ENCODE results near the gene ZNF433. TPM values are rescaled to one million over a fixed set of nuclear protein-coding genes. Genes with fewer than 3 reads are reported as not detected.
A peak's percentile ranks its signal among the peaks of the same experiment; 100 is the strongest.
"Not testable (repeated sequence)": the region's sequence is repeated elsewhere in the genome, so short reads cannot be mapped to it uniquely, and the experiment has no call there.

ZNF433 gene
- total and polyA plus RNA-seq, 10 of the 15 experiments (the other 5 are each of a cell fraction or from before 2014, with no cell fraction given) = 0.79 to 2.9 (median 1.7) TPM

GRCh38 chr19:12077375-12077774, 41.9 kb upstream of the ZNF433 start:
- Histone ChIP-seq H3K9ac (ENCODE audit: control insufficient read depth, insufficient read depth, low read length) (no peak overlapping the region), H3K79me2 (ENCODE audit: control insufficient read depth, insufficient read depth, low read length) (no peaks in the 10 kb centered on the region), H4K20me1 (ENCODE audit: control insufficient read depth, insufficient read depth) (no peaks in the 10 kb centered on the region), H3K4me3 (no peak overlapping the region), H3K4me2 (ENCODE audit: control insufficient read depth, insufficient read depth) (no peak overlapping the region), H3K27ac (ENCODE audit: control insufficient read depth, insufficient read depth) (no peak overlapping the region), H3K27me3 (replicated peaks in 1 of 2; ENCODE audit: control insufficient read depth in 2 of 2, insufficient read depth in 2 of 2, low read length in 1 of 2) (no peaks in the 10 kb centered on the region), H2AFZ (ENCODE audit: control insufficient read depth, low read depth, low read length) (no peak overlapping the region), H3K4me1 (ENCODE audit: control insufficient read depth, insufficient read depth, low read length) (no peaks in the 10 kb centered on the region), H3K36me3 (ENCODE audit: control insufficient read depth in 2 of 2, insufficient read depth in 2 of 2, low read length in 1 of 2) (peaks cover 0 to 6% of the 10 kb centered on the region in 2 experiments; a peak in 2 of 4 replicates), H3K9me3 (replicated peaks; ENCODE audit: control insufficient read depth, insufficient read depth, low read length) (peaks cover 45% of the 10 kb centered on the region)
- TF ChIP-seq ZNF217 (IDR thresholded peaks at IDR 0.05) (no peak), KLF5 (IDR thresholded peaks at IDR 0.05; ENCODE audit: partially characterized antibody) (peak; percentile 44), E2F8 (IDR thresholded peaks at IDR 0.05; ENCODE audit: low read depth, partially characterized antibody) (no peak), CBX5 (IDR thresholded peaks at IDR 0.05; ENCODE audit: low read depth) (peak; percentile 83; the same call in 1 of the 2 replicates)
- CTCF ChIA-PET = no interaction called here
- 81% methylated on average over 3 of the region's 3 CpGs for WGBS (ENCODE audit: insufficient coverage, insufficient replicate concordance, low lambda C conversion rate, missing lambda C conversion rate)
- RAD21 ChIA-PET (ENCODE audit: unreplicated experiment) = no interaction called here
- FAIRE-seq (no peak), ATAC-seq (no peak), DNase-seq (ENCODE audit: low read depth, low spot score) (no peak)
- SMC1A ChIA-PET (ENCODE audit: uncharacterized antibody, unreplicated experiment) = no interaction called here
- intact Hi-C loops (cut with micrococcal nuclease; ENCODE audit: unreplicated experiment) = no loop called here
- in situ Hi-C loops (cut with MboI) = no loop called here
- BruUV-seq (replicated peaks) = no TSS peak
- POLR2A ChIA-PET = no interaction called here

- H3K79me2 ChIP-seq (ENCODE audit: control insufficient read depth, insufficient read depth, low read length); H3K9ac ChIP-seq (ENCODE audit: control insufficient read depth, insufficient read depth, low read length); BruUV-seq (replicated peaks); SMC1A ChIA-PET (ENCODE audit: uncharacterized antibody, unreplicated experiment); ATAC-seq; H3K4me1 ChIP-seq (ENCODE audit: control insufficient read depth, insufficient read depth, low read length); H3K4me2 ChIP-seq (ENCODE audit: control insufficient read depth, insufficient read depth); H3K27ac ChIP-seq (ENCODE audit: control insufficient read depth, insufficient read depth); H4K20me1 ChIP-seq (ENCODE audit: control insufficient read depth, insufficient read depth); CTCF ChIA-PET; FAIRE-seq; H2AFZ ChIP-seq (ENCODE audit: control insufficient read depth, low read depth, low read length); POLR2A ChIA-PET; RAD21 ChIA-PET (ENCODE audit: unreplicated experiment); H3K4me3 ChIP-seq; DNase-seq (ENCODE audit: low read depth, low spot score); H3K27me3 ChIP-seq (replicated peaks in 1 of 2; ENCODE audit: control insufficient read depth in 2 of 2, insufficient read depth in 2 of 2, low read length in 1 of 2); in situ Hi-C loops (cut with MboI); intact Hi-C loops (cut with micrococcal nuclease; ENCODE audit: unreplicated experiment); H3K36me3 ChIP-seq (ENCODE audit: control insufficient read depth in 2 of 2, insufficient read depth in 2 of 2, low read length in 1 of 2): not testable (repeated sequence)
- peaks cover 45% of the 10 kb centered on the region for H3K9me3 ChIP-seq (replicated peaks; ENCODE audit: control insufficient read depth, insufficient read depth, low read length)
- peak; percentile 66 for TF ChIP-seq KLF5 (IDR thresholded peaks at IDR 0.05; ENCODE audit: partially characterized antibody)
- peak; percentile 84; the same call in 1 of the 2 replicates for TF ChIP-seq CBX5 (IDR thresholded peaks at IDR 0.05; ENCODE audit: low read depth)
- WGBS (ENCODE audit: insufficient coverage, insufficient replicate concordance, low lambda C conversion rate, missing lambda C conversion rate) = 76% methylated on average over 3 of the region's 3 CpGs
These were observed 40.9 kb upstream of the ZNF433 start for GRCh38 chr19:12076331-12076730.

Measured in GM12878 (cell line).